Hematopoietic multipotent progenitor cell treated with erythropoietin and hydrocortisone succinate and interleukin-3 and kit ligand, for 15 days (in vitro differentiated cells): ENCODE measurements around the gene KRT38.
"Not testable (repeated sequence)": the region's sequence is repeated elsewhere in the genome, so short reads cannot be mapped to it uniquely, and the experiment has no call there.

Experiments
- DNase-seq: peaks from one replicate; pipeline ENCODE4 v3.0.0-alpha.2; 2015; ENCODE audit warnings: low spot score

KRT38 gene

GRCh38 chr17:41457676-41458075 is 16.9 kb upstream of the KRT38 start:
- no peak for DNase-seq

GRCh38 chr17:41456204-41456603 is 15.4 kb upstream of the KRT38 start:
- DNase-seq = no peak

GRCh38 chr17:41455236-41455635 is 14.5 kb upstream of the KRT38 start:
- no peak for DNase-seq

- DNase-seq = no peak
These were observed 12.3 kb upstream of the KRT38 start for GRCh38 chr17:41453066-41453465.

- no peak for DNase-seq
These were observed 11.5 kb upstream of the KRT38 start for GRCh38 chr17:41452281-41452680.

- DNase-seq = no peak
These were observed 10.5 kb upstream of the KRT38 start for GRCh38 chr17:41451154-41451728.

- no peak for DNase-seq
These were observed 8.2 kb upstream of the KRT38 start for GRCh38 chr17:41449008-41449407.

GRCh38 chr17:41448506-41448905 is 7.7 kb upstream of the KRT38 start:
- no peak for DNase-seq

GRCh38 chr17:41446806-41447205 is 6.0 kb upstream of the KRT38 start:
- no peak for DNase-seq

- DNase-seq = no peak
These were observed 3.9 kb upstream of the KRT38 start for GRCh38 chr17:41444640-41445039.

- DNase-seq = no peak
These were observed 3.4 kb upstream of the KRT38 start for GRCh38 chr17:41444186-41444585.

GRCh38 chr17:41442739-41443138 is 2.0 kb upstream of the KRT38 start:
- DNase-seq = no peak

GRCh38 chr17:41439375-41439774 is 1.4 kb downstream of the KRT38 start:
- DNase-seq = no peak

GRCh38 chr17:41437769-41438168 is 3.0 kb downstream of the KRT38 start:
- DNase-seq = no peak

GRCh38 chr17:41437254-41437653 is 3.5 kb downstream of the KRT38 start:
- no peak for DNase-seq

- DNase-seq = no peak
These were observed 6.4 kb downstream of the KRT38 start for GRCh38 chr17:41434415-41434814.

GRCh38 chr17:41434005-41434404 is 6.8 kb downstream of the KRT38 start:
- DNase-seq = no peak

- DNase-seq = no peak
These were observed 7.2 kb downstream of the KRT38 start for GRCh38 chr17:41433586-41433985.

- not testable (repeated sequence) for DNase-seq
These were observed 10.4 kb downstream of the KRT38 start for GRCh38 chr17:41430376-41430775.

GRCh38 chr17:41429667-41430066 is 11.1 kb downstream of the KRT38 start:
- DNase-seq = no peak

GRCh38 chr17:41428591-41429291 is 12.0 kb downstream of the KRT38 start:
- DNase-seq = no peak

GRCh38 chr17:41424111-41424635 is 16.6 kb downstream of the KRT38 start, which contains the start of gene KRT37:
Gene KRT37, minus strand, starts transcription at chr17:41424585. Its CDS starts 62 bp downstream, at chr17:41424523.
- no peak for DNase-seq

GRCh38 chr17:41422586-41422985 is 18.2 kb downstream of the KRT38 start:
- not testable (repeated sequence) for DNase-seq

- DNase-seq = no peak
These were observed 19.2 kb downstream of the KRT38 start for GRCh38 chr17:41421617-41422016.
